ENCODE data around the gene SH2D4B. TPM values are rescaled to one million over a fixed set of nuclear protein-coding genes. Genes with fewer than 3 reads are reported as not detected.

SH2D4B gene
- total RNA-seq, 2 donors from 2014 or later: 0.25 to 0.40 TPM

DNA sequence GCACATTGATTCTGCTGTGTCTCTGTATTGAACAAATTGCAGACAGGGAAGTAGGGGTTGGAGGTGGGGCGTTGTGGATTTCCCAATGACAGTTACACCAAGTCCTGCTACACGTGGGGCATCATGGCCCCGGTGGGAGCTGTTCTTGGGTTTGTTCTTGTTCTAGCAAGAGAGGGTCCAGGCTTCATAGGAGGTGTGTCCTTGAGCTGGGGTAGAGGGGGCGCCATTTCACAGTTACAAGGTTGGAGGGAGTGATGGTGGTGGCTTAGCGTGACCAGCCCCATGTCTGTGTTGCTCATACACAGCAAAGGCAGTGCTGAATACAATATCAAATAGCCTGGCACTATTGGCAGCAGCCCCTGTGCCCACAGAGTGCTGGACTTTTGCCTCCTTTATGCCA lies 15.7 kb downstream of the SH2D4B start:
- Mint-ChIP-seq H3K4me1 (ENCODE audit: low read depth in 2 of 2) (no peaks in the 10 kb centered on the region), H3K27ac (no peak overlapping the region), H3K9me3 (no peaks in the 10 kb centered on the region), H3K27me3 (peaks cover 10 to 13% of the 10 kb centered on the region in 2 donors), H3K4me3 (no peak overlapping the region), H3K36me3 (no peaks in the 10 kb centered on the region)
- DNase-seq (ENCODE audit: low spot score): no peak
- peak in 1 of 2 donors; percentile 49 for ATAC-seq

DNA sequence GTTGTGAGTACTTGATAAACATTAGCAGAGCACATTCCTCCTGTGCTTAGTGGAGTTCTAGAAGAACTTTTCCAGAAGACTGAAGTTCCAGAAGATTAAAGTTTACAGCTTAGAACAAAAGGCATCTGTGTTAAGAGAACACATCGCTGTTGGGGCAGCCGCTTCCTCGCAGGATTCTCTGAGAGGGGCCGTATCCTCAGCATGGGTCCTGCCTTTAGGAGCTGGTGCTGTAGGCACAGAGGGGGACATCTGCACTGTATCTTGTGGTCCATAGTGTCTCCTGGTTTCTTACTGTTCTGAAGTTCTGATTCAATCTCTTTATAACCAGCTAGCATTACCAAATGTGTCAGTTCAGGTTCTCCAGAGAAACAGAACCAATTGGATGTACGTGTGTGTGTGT lies 16.3 kb downstream of the SH2D4B start:
- no peak for ATAC-seq
- H3K9me3 Mint-ChIP-seq: no peaks in the 10 kb centered on the region
- no peak for DNase-seq (ENCODE audit: low spot score)

DNA sequence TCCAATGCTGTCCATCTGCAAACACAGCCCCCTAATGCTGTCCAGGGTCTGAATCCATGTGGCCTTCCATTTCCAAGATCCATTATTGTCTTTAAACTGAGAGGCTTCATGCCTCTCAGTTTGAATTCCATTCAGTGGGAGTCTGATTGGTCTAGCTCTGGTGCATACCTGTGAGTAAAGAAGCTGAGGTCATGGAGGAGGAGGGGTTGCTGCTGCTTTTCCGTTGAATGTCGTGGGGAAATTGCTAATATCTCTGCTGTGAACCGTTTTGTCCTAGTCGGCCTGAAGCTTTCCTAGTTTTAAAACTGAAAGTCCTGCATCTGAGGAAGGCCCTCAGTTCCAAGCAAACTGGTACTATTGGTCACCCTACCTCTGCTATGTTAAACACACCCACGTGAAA lies 17.7 kb downstream of the SH2D4B start:
- no peaks in the 10 kb centered on the region for H3K9me3 Mint-ChIP-seq
- no peak for ATAC-seq
- no peak for DNase-seq (ENCODE audit: low spot score)
- no peaks in the 10 kb centered on the region for H3K36me3 Mint-ChIP-seq
- H3K27ac Mint-ChIP-seq: no peak overlapping the region
- no peaks in the 10 kb centered on the region for H3K4me1 Mint-ChIP-seq (ENCODE audit: low read depth in 2 of 2)
- H3K4me3 Mint-ChIP-seq: no peak overlapping the region
- peaks cover 8 to 10% of the 10 kb centered on the region in 2 donors for H3K27me3 Mint-ChIP-seq

More for the DNA sequence above, 16.3 kb downstream of the SH2D4B start:
- no peak overlapping the region for H3K4me3 Mint-ChIP-seq
- H3K36me3 Mint-ChIP-seq: no peaks in the 10 kb centered on the region
- H3K27ac Mint-ChIP-seq: no peak overlapping the region
- no peaks in the 10 kb centered on the region for H3K4me1 Mint-ChIP-seq (ENCODE audit: low read depth in 2 of 2)
- H3K27me3 Mint-ChIP-seq: peaks cover 8 to 10% of the 10 kb centered on the region in 2 donors

DNA sequence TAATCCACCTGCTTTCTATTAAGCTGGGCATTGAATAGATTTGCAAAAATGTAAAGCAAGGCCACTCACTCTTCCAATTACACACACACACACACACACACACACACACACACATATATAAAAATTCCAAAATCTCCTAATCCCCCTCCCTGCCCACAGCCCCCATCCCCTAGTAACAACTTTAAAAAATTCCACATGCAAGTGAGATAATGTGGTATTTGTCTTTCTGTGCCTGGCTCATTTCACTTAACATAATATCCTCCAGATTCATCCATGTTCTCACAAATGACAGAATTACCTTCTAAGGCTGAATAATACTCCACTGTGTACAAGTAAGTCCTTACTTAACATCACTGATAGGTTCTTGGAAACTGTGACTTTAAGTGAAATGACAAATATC lies 24.2 kb downstream of the SH2D4B start:
- DNase-seq (ENCODE audit: low spot score): no peak
- Mint-ChIP-seq H3K4me1 (ENCODE audit: low read depth in 2 of 2) (no peaks in the 10 kb centered on the region), H3K27ac (no peak overlapping the region), H3K36me3 (no peaks in the 10 kb centered on the region), H3K9me3 (no peaks in the 10 kb centered on the region), H3K27me3 (peaks cover 10 to 12% of the 10 kb centered on the region in 2 donors), H3K4me3 (no peak overlapping the region)
- ATAC-seq: no peak

DNA sequence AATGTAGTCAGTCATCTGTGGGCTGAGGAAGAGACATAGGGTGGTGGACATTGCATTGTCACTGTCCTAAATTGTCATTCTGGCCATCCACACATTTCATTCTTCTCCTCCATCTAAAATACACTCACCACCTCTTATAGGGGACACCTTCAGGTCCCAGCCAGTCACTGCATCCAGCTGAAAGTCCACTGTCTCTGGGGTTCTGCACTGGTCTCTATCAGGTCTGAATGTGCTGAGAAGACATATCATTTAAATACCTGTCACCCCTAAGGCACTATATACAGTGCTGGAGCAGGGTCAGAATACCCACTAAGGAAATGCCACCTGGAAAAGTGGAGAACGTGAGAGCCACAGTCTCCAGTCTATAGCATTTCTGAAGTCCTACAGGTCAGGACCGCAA lies 29.6 kb downstream of the SH2D4B start:
- no peaks in the 10 kb centered on the region for H3K4me1 Mint-ChIP-seq (ENCODE audit: low read depth in 2 of 2)
- no peak overlapping the region for H3K4me3 Mint-ChIP-seq
- no peak for DNase-seq (ENCODE audit: low spot score)
- no peaks in the 10 kb centered on the region for H3K36me3 Mint-ChIP-seq
- H3K27ac Mint-ChIP-seq: no peak overlapping the region
- peak in 1 of 2 donors; percentile 52 for ATAC-seq
- no peaks in the 10 kb centered on the region for H3K9me3 Mint-ChIP-seq
- H3K27me3 Mint-ChIP-seq: peaks cover 8 to 12% of the 10 kb centered on the region in 2 donors

DNA sequence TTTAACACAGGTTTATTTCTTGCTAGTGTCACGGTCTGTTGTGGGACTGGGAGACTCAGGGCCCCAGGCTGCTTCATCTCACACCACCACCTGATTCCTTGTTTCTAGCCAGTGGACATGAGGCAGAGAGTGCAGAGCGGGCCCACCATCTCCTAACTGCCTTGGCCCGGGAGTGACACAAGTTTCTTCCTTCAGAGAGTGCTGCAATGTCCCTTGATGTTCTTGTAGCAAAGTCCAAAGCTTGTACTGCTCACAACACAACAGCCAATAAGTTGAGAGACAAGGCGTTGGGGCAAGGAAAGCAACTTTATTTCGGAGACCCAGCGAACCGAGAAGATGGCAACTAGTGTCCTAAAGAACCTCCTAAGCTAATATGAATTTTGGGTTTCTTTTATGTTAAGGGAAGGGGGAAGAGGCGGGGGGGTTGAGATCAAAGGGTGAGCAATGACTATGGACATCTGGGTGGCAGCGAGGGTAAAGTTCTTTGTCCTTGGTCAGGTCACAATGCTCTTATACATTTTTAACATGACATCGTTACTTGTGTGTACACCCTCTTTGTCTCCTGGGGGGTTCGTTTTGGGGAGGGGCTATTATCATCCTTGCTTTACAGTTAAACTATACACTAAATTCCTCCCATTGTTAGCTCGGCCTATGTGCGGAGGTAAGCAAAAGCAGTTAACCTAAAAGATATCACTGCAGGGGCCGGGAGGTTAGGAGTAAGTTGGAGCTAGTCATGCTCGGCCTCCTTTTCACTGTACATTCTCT lies 31.6 kb downstream of the SH2D4B start:
- Mint-ChIP-seq H3K4me3 (no peak overlapping the region), H3K27me3 (peaks cover 5 to 6% of the 10 kb centered on the region in 2 donors), H3K36me3 (no peaks in the 10 kb centered on the region), H3K4me1 (ENCODE audit: low read depth in 2 of 2) (no peaks in the 10 kb centered on the region), H3K27ac (no peak overlapping the region), H3K9me3 (no peaks in the 10 kb centered on the region)
- DNase-seq (ENCODE audit: low spot score): no peak
- no peak for ATAC-seq

DNA sequence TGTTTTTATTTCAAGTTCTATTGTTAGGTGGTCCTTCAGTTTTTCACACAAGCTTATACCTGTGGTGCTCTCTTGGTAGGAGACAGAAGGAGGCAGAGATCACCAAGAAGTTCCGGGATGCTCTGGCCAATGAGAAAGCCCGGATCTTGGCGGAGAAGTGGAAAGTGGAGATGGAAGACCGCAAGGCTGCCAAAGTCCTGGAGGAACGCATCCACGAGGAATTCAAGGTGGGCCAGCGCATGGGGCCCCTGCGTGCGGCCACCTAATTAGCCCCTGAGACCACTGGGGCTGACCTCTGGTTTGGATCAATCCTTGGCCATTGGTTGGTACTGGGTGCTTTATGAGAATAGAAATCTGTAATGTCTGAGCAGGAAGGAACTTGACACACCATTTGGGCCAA lies 33.6 kb downstream of the SH2D4B start:
- ATAC-seq: no peak
- no peaks in the 10 kb centered on the region for H3K4me1 Mint-ChIP-seq (ENCODE audit: low read depth in 2 of 2)
- no peak overlapping the region for H3K27ac Mint-ChIP-seq
- no peaks in the 10 kb centered on the region for H3K9me3 Mint-ChIP-seq
- H3K36me3 Mint-ChIP-seq: no peaks in the 10 kb centered on the region
- no peak for DNase-seq (ENCODE audit: low spot score)
- no peak overlapping the region for H3K4me3 Mint-ChIP-seq
- peaks cover 0 to 5% of the 10 kb centered on the region in 2 donors for H3K27me3 Mint-ChIP-seq

DNA sequence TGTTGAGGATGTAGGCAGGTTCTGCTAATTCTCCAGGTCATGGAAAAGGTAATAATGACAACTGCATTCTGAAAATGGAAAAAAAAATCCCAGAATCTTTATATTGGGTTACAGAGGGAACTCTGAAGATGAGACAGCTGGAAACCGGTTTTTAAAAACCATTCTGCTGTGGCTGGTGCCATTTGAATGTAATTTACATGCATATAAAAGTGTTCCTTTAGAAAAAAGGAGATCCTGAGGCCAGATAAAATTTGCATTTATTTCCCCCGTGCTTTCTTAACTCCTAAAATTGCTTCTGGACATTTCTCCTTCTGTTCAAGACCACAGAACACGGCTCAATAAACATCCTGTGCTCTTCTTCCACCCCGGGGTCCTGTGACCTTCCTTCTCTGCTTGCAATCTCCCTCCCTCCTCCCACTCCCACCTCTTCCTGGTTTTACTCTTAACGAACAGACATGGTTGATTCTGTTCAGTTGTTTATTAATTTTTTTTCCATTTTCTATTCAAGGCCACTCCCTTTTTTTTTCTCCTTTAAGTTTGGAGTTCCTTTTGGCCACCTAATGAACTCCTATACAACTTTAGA lies 41.6 kb downstream of the SH2D4B start:
- Mint-ChIP-seq H3K4me3 (no peak overlapping the region), H3K4me1 (ENCODE audit: low read depth in 2 of 2) (peaks cover 6 to 12% of the 10 kb centered on the region in 2 donors), H3K27ac (no peak overlapping the region), H3K27me3 (peaks cover 13 to 25% of the 10 kb centered on the region in 2 donors), H3K36me3 (no peaks in the 10 kb centered on the region), H3K9me3 (peaks cover 3% of the 10 kb centered on the region)
- no peak for ATAC-seq
- no peak for DNase-seq (ENCODE audit: low spot score)

DNA sequence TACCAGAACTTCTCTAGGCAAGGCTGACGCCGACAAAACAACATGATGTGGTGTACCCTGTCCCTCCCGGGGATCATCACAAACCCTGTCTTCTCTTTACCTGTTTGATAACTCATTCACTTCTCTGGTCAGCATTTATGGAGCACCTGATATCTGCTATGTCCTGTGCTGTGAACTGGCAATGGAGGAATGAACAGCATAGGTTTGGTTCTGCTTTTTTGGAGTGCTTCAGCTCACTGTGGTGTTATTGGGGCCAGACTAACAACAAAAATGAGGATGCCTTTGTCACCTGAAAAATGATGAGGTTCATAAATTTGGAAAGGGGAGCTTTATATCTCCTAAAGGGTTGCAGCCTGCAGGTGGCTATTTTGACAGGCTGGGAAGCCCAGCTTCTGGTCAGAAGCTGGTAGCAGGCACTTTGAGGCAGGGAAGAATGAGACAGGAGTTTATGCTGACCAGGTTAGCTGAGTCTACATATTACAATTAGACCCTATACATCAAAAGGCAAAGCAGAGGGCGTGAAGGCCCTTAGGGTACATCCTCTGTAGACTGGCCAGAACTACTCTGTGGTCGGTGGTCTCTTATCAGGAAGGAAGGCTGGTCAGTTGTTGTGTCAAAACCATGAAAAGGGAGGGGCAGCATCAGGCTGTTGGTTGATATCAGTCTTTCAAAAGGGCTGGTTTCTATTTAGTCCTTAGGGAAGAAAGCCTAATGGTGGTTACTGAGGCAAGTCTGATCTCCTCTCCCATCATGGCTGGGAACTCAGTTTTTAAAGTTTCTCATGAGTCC lies 42.3 kb downstream of the SH2D4B start:
- ATAC-seq: no peak
- Mint-ChIP-seq H3K27me3 (peaks cover 13 to 26% of the 10 kb centered on the region in 2 donors), H3K4me3 (no peak overlapping the region), H3K36me3 (no peaks in the 10 kb centered on the region), H3K9me3 (peaks cover 3% of the 10 kb centered on the region), H3K27ac (no peak overlapping the region), H3K4me1 (ENCODE audit: low read depth in 2 of 2) (peaks cover 6 to 12% of the 10 kb centered on the region in 2 donors)
- DNase-seq (ENCODE audit: low spot score): no peak

DNA sequence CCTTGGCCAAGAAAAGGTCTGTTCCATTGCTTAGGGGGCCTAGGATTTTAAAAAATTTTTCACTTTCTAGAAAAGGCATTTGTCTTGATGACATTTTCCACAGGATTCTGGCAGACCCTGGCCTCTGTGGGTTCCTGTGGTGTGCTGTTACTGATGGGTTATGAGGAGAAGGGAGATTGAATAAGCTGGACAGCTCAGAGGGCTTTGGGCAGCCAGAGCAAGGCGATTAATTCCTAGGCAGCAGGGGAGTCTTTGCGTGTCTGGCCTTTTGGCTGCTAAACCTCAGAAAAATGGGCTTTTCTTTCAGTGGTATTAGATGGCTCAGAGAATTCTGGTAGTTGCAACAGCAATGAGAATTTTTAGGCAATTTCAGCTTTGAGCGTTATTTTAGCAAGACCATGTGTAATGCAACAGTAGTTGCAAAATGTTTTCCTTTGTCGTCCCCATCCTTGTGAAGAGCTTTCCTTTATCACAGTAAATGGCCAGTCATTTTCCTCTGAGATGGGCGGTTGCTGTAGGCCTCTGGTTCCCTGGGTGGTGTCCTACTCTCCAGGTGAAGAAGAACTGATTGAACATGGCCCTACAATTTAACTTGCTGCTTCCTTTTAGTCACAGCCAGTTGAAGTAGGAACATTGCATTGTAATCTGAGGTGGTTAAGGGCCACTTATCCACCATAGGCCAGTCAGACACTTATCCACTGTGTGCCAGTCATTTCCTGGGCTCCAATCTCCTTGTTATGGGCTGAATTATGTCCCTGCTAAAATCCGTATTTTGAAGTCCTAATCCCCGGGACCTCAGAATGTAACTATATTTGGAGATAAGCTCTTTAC lies 43.2 kb downstream of the SH2D4B start:
- DNase-seq (ENCODE audit: low spot score) (no peak), ATAC-seq (no peak)
- Mint-ChIP-seq H3K4me3 (no peak overlapping the region), H3K27me3 (peaks cover 12 to 26% of the 10 kb centered on the region in 2 donors), H3K27ac (no peak overlapping the region), H3K4me1 (ENCODE audit: low read depth in 2 of 2) (peaks cover 6 to 12% of the 10 kb centered on the region in 2 donors), H3K36me3 (no peaks in the 10 kb centered on the region), H3K9me3 (peaks cover 3% of the 10 kb centered on the region)

DNA sequence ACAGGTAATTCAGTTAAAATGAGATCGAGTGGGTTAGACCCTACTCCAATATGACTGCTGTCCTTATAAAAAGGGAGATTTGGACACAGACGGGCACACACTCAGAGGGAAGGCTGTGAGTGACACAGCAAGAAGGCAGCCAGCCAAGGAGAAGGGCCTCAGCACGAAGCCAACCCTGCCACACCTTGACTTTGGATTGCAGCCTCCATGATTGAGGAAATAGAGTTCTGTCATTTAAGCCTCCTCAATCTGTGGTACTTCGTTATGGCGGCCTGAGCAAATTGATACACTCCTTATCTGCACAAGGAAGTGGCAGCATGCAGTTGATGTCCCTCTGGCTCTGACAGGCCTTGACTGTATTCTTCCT lies 43.8 kb downstream of the SH2D4B start:
- H3K4me3 Mint-ChIP-seq: no peak overlapping the region
- H3K27me3 Mint-ChIP-seq: peaks cover 10 to 26% of the 10 kb centered on the region in 2 donors
- ATAC-seq (no peak), DNase-seq (ENCODE audit: low spot score) (no peak)
- H3K4me1 Mint-ChIP-seq (ENCODE audit: low read depth in 2 of 2): peaks cover 6 to 12% of the 10 kb centered on the region in 2 donors
- no peaks in the 10 kb centered on the region for H3K36me3 Mint-ChIP-seq
- H3K9me3 Mint-ChIP-seq: peaks cover 3% of the 10 kb centered on the region
- H3K27ac Mint-ChIP-seq: no peak overlapping the region

DNA sequence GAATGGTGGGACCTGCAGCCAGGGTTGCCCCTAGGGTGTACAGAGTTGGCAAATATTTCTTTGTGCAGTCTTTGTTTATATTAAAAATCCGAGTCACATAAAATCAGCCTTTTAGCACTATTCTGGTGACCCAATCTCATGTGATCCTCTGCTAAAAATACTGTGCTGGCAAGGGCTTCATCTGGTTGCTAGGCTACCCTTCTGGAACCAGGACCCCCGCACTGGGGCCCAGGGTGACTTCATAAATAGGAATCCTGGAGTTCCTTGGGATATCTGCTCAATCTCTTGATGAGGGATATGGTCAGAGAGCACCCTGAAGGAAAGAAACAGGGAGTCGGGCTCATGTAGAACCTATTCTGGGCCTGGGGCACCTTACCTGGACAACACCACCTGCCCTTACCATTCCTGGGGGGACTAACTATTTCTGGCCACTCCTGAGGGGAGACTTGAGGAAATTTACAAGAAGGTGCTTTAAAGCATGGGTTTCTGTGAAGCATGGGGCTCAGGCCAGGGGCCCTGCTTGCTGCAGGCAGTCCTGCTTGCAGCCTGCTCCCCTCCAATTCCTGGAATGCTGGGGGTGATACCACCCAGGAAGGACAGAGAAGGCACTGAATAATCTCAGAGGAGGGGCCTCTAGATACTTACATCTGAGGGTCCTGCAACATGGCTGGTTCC lies 44.7 kb downstream of the SH2D4B start:
- ATAC-seq (no peak), DNase-seq (ENCODE audit: low spot score) (no peak)
- Mint-ChIP-seq H3K36me3 (no peaks in the 10 kb centered on the region), H3K27me3 (peaks cover 10 to 26% of the 10 kb centered on the region in 2 donors), H3K4me1 (ENCODE audit: low read depth in 2 of 2) (peaks cover 6 to 12% of the 10 kb centered on the region in 2 donors), H3K27ac (no peak overlapping the region), H3K4me3 (no peak overlapping the region), H3K9me3 (peaks cover 3% of the 10 kb centered on the region)

DNA sequence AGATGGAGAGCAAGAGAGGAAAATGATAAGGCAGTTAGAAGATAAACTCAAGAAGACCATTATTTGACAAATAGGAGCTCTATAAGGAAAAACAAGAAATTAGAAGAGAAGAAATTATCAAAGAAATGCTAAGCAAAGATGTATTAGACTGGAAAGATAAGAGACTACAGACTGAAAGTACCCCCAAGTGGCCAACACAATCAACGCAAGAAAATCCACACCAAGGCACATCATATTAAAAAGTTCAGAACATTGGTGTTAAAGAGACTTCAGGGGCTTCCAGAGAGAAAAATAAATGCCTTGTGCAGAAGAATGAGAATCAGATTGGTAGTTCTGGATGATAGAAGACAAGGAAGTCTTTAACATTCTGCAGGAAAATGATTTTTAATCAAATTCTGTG lies 46.0 kb downstream of the SH2D4B start:
- Mint-ChIP-seq H3K9me3 (peaks cover under 1% of the 10 kb centered on the region), H3K4me1 (ENCODE audit: low read depth in 2 of 2) (peaks cover 2 to 9% of the 10 kb centered on the region in 2 donors), H3K4me3 (no peak overlapping the region), H3K36me3 (no peaks in the 10 kb centered on the region), H3K27me3 (peaks cover 7 to 24% of the 10 kb centered on the region in 2 donors), H3K27ac (no peak overlapping the region)
- no peak for ATAC-seq
- no peak for DNase-seq (ENCODE audit: low spot score)
